Effector memory CD8-positive, alpha-beta T cell (primary cell): ENCODE measurements around the gene GHDC.
"Not testable (repeated sequence)": the region's sequence is repeated elsewhere in the genome, so short reads cannot be mapped to it uniquely, and the experiment has no call there.

ENCODE experiments used
- ATAC-seq: fragments of 150-1000 bp; cut with Tn5 transposase; replicated peaks from 2 replicates; pipeline ENCODE4 v1.10.0; 2021; ENCODE audit warnings: mild to moderate bottlenecking, moderate library complexity
- DNase-seq, 3 experiments: peaks; one replicate each; pipeline ENCODE4 v3.0.0; 2021
- H3K27ac Mint-ChIP-seq, 2 donors: one replicate each; pipeline ENCODE4 v1.8.0; 2022; ENCODE audit warnings: mild to moderate bottlenecking in 2 of 2, mixed read lengths in 2 of 2, moderate library complexity in 2 of 2
- H3K27me3 Mint-ChIP-seq, 2 donors: one replicate each; pipeline ENCODE4 v1.8.0; 2022; ENCODE audit warnings: mixed read lengths in 2 of 2
- H3K36me3 Mint-ChIP-seq: one replicate; pipeline ENCODE4 v1.8.0; 2022; ENCODE audit warnings: mild to moderate bottlenecking, moderate library complexity, mixed read lengths; ENCODE audit not compliant: insufficient read depth
- H3K4me1 Mint-ChIP-seq, 2 donors: one replicate each; pipeline ENCODE4 v1.8.0; 2022; ENCODE audit warnings: low read depth in 2 of 2, mixed read lengths in 2 of 2
- H3K4me3 Mint-ChIP-seq, 2 donors: one replicate each; pipeline ENCODE4 v1.8.0; 2022; ENCODE audit warnings: mild to moderate bottlenecking in 2 of 2, mixed read lengths in 2 of 2, moderate library complexity in 2 of 2
- H3K9me3 Mint-ChIP-seq, 2 donors: one replicate each; pipeline ENCODE4 v1.8.0; 2022; ENCODE audit warnings: mixed read lengths in 2 of 2
- total RNA-seq, 9 experiments: gene quantifications; one replicate each; lab custom pipeline; 2026; lab: John Stamatoyannopoulos, UW

Gene GHDC, protein sequence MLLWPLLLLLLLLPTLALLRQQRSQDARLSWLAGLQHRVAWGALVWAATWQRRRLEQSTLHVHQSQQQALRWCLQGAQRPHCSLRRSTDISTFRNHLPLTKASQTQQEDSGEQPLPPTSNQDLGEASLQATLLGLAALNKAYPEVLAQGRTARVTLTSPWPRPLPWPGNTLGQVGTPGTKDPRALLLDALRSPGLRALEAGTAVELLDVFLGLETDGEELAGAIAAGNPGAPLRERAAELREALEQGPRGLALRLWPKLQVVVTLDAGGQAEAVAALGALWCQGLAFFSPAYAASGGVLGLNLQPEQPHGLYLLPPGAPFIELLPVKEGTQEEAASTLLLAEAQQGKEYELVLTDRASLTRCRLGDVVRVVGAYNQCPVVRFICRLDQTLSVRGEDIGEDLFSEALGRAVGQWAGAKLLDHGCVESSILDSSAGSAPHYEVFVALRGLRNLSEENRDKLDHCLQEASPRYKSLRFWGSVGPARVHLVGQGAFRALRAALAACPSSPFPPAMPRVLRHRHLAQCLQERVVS
- 15.4 to 25.3 (median 17.8) reads per million in 9 experiments for total RNA-seq

DNA sequence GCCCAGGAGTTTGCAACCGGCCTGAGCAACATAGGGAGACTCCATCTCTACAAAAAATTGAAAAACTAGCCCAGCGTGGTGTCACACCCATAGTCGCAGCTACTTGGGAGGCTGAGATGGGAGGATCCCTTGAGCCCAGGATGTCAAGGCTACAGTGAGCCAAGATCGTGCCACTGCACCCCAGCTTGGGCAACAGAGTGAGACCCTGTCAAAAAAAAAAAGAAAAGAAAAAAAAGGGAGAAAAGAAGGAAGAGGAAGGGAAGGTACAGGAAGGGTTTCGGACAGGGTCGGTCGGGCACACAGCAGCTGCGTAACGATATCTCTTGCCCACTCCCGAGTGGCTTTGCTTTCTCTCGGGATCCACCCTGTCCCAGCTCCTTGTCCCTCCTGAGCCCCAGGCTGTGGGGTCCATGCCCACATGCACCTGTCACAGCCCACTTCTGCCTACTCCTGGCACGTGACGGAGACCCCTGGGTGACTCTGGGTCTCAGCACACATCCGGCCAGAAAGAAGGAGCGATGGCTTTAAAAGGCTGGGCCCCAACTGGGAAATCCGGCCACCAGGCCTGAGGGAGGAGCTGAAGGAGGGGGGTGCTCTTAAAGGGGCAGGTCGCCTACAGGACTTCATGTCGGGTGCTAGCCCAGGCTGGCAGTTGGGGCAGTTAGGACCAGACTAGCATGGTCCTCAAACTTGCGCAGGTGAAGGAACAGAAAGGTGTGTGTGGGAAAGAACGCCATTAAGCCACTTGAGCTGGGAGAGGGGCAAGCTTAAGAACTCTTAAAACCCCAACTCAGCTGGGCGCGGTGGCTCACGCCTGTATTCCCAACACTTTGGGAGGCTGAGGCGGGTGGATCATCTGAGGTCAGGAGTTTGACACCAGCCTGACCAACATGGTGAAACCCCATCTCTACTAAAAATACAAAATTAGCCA lies at the start of gene GHDC:
TSS of gene GHDC (minus strand) at position 526 of the 931 bp plus-strand sequence. CDS start 913 bp downstream, outside the sequence.
- ATAC-seq, result peak; percentile 99
- Mint-ChIP-seq H3K27ac (peak within 1 kb of the TSS; percentile 91 to 95), H3K27me3 (no peaks in the 10 kb centered on the region), H3K9me3 (no peaks in the 10 kb centered on the region), H3K4me3 (peak within 1 kb of the TSS; percentile 94 to 99), H3K4me1 (peaks cover 22 to 23% of the 10 kb centered on the region in 2 donors), H3K36me3 (peaks cover 3% of the 10 kb centered on the region)
- peak; percentile 66 to 73 (median 67) for DNase-seq

DNA sequence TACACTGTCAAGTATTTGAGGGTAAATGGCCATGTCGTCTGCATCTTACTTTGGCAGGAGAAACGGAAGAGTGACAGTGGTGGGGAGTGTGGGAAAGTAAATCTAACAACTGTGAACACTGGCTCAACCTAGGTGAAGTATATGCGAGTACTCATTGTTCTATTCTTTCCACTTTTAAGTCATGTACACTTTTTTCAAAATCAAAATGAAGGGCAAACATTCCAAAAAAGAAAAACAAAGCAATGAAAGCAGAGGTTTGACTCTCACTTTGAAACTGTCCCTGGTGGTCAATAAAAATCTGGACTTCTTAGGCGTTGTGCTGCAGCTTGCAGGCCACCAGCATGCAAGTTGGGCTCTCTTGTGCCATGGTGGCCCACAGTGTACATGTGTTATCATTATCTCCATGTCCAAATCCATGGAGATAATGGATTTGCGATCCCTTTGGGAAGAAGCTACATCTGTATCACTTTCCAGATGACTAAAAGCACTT lies 49.2 kb upstream of the GHDC start:
- Mint-ChIP-seq H3K36me3 (peaks cover 13% of the 10 kb centered on the region), H3K27ac (peak overlapping the region in 1 of 2 donors; percentile 12), H3K4me1 (peaks cover 33 to 59% of the 10 kb centered on the region in 2 donors), H3K27me3 (no peaks in the 10 kb centered on the region), H3K9me3 (no peaks in the 10 kb centered on the region), H3K4me3 (no peak overlapping the region)
- ATAC-seq, result no peak
- no peak for DNase-seq

DNA sequence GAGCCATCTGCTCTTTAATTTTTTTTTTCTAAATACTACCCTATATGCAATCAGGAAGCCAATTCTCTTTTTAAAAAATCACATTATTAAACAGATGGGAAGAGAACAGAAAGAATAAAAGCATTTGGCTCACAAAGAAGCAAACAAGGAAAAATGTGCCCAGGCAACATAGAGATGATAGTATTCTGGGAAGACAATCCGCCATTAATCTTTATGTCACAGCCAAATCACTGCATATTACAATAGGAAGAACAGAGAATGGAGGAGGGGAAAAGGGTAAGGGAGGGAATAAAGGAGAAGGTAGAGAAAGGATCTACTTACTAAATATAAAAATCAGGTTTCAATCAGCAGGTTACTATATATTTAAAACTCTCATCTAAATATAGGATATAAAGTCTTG lies 47.6 kb upstream of the GHDC start:
- Mint-ChIP-seq H3K27ac (peak overlapping the region; percentile 14 to 41), H3K36me3 (peaks cover 3% of the 10 kb centered on the region), H3K4me3 (no peak overlapping the region), H3K4me1 (peaks cover 29 to 52% of the 10 kb centered on the region in 2 donors), H3K9me3 (no peaks in the 10 kb centered on the region), H3K27me3 (no peaks in the 10 kb centered on the region)
- ATAC-seq (no peak), DNase-seq (no peak)

DNA sequence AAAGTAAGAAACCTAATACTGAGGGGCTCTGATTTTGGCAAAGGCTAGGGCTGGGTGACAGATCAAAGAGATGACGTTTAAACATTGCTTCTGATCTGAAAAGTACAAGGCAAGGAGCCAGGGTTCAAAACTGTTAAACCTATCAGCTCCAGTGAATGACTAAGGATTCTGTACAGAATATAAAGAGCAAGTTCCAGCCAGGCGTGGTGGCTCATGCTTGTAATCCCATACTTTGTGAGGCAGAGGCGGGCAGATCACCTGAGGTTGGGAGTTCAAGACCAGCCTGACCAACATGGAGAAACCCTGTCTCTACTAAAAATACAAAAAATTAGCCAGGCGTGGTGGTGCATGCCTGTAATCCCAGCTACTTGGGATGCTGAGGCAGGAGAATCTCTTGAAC lies 46.6 kb upstream of the GHDC start:
- not testable (repeated sequence) for ATAC-seq, H3K36me3 Mint-ChIP-seq, H3K27me3 Mint-ChIP-seq, H3K4me3 Mint-ChIP-seq, DNase-seq, H3K9me3 Mint-ChIP-seq
- H3K27ac Mint-ChIP-seq, result peak overlapping the region in 1 of 2 donors; percentile 58
- peaks cover 28 to 51% of the 10 kb centered on the region in 2 donors for H3K4me1 Mint-ChIP-seq

DNA sequence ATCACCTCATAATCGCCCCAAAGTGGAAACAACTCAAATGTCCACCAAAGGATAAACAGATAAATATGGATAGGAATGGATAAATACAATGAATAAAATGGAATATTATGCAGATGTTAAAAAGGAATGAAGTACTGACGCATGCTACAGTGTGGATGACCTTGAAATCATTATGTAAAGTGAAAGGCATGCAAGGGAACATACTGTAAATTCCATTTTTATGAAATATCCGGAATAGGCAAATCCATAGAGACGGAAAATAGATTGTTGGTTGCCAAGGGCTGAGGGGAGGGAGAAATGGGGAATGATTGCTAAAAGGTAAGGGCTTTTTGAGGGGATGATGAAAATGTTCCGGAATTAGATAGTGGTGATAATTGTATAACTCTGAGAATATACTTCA lies 45.9 kb upstream of the GHDC start:
- H3K4me1 Mint-ChIP-seq, result peaks cover 30 to 49% of the 10 kb centered on the region in 2 donors
- peak overlapping the region; percentile 57 to 58 for H3K27ac Mint-ChIP-seq
- no peak for ATAC-seq
- no peak for DNase-seq
- no peaks in the 10 kb centered on the region for H3K27me3 Mint-ChIP-seq
- no peaks in the 10 kb centered on the region for H3K9me3 Mint-ChIP-seq
- H3K36me3 Mint-ChIP-seq, result peaks cover 12% of the 10 kb centered on the region
- H3K4me3 Mint-ChIP-seq, result no peak overlapping the region

DNA sequence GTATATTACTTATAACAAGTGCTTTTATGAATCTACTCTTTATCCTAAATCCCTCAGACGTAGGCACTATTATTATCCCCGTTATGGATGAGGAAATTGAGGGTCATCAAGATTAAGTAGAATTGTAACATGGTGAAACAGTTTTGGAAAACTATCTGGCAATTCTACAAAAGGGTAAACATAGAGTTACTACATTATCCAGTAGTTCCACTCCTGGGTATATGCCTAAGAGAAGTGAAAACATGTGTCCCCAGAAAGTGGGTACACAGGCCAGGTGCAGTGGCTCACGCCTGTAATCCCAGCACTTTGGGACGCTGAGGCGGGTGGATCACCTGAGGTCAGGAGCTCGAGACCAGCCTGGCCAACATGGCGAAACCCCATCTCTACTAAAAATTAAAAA lies 45.3 kb upstream of the GHDC start:
- peaks cover 13% of the 10 kb centered on the region for H3K36me3 Mint-ChIP-seq
- H3K4me3 Mint-ChIP-seq, ATAC-seq, H3K27me3 Mint-ChIP-seq, H3K9me3 Mint-ChIP-seq, DNase-seq: not testable (repeated sequence)
- H3K4me1 Mint-ChIP-seq, result peaks cover 30 to 54% of the 10 kb centered on the region in 2 donors
- peak overlapping the region; percentile 57 to 65 for H3K27ac Mint-ChIP-seq

DNA sequence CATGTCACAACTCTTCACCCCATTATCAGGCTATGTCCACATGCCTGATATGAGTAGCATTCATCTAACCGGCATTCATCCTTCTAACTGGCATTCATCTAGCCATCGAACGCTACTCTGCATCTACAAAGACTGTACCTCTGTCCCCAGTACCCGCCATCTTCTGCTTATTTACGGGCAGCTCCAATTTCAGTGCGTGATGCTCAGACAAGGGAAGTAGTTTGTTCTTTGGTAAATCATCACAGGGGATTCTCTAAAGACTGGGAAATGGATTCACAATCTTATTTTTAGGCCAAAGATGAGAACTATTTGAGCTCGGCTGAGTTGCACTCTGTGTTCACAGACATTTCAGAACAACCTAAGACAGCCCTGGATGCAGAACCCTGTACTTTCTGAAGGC lies 42.5 kb upstream of the GHDC start:
- Mint-ChIP-seq H3K27me3 (no peaks in the 10 kb centered on the region), H3K27ac (peak overlapping the region in 1 of 2 donors; percentile 51), H3K4me3 (no peak overlapping the region), H3K36me3 (peaks cover 10% of the 10 kb centered on the region), H3K4me1 (peaks cover 25 to 41% of the 10 kb centered on the region in 2 donors), H3K9me3 (no peaks in the 10 kb centered on the region)
- no peak for DNase-seq
- ATAC-seq, result no peak

DNA sequence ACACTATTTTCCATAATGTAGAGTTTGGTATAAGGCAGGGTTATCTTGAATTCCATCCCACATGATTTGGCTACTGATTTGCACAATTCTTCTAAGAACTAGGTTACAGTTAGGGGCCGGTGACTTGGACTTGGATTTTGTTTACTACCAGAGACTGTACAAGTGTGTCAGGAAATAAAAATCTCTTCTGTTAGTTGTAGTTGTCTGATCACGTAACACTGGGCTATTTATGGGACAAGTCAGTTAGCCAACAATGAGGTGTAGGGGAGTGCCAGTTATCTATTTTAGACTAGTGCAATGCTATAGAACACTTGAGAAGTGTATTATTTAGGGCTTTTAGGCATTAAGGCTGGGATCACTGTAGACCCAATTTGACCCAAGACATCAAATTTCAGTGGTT lies 39.7 kb upstream of the GHDC start:
- H3K27me3 Mint-ChIP-seq, result no peaks in the 10 kb centered on the region
- no peak for ATAC-seq
- H3K27ac Mint-ChIP-seq, result peak overlapping the region; percentile 41 to 75
- H3K4me1 Mint-ChIP-seq, result peaks cover 15 to 30% of the 10 kb centered on the region in 2 donors
- H3K36me3 Mint-ChIP-seq, result peaks cover 14% of the 10 kb centered on the region
- H3K9me3 Mint-ChIP-seq, result no peaks in the 10 kb centered on the region
- H3K4me3 Mint-ChIP-seq, result no peak overlapping the region
- no peak for DNase-seq

DNA sequence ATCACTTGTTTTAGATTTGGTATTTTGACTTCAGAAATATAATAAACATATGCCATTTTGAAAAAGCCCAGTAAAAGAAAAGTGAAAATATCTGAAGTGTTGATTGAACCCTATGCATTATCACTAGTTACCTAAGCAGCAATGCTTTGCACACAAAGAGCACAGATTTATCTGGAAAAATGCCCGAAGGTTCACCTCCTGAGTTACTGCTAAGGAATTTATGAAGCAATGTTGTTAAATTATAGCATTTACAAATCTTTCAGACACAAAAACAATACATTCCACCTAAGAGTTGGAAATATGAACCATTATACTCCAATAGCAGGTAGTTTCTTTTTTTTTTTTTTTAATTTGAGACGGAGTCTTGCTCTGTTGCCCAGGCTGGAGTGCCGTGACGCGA lies 38.9 kb upstream of the GHDC start:
- Mint-ChIP-seq H3K27me3 (no peaks in the 10 kb centered on the region), H3K9me3 (no peaks in the 10 kb centered on the region), H3K4me3 (no peak overlapping the region), H3K4me1 (peaks cover 15 to 34% of the 10 kb centered on the region in 2 donors), H3K27ac (peak overlapping the region in 1 of 2 donors; percentile 41), H3K36me3 (peaks cover 14% of the 10 kb centered on the region)
- DNase-seq, result no peak
- no peak for ATAC-seq

DNA sequence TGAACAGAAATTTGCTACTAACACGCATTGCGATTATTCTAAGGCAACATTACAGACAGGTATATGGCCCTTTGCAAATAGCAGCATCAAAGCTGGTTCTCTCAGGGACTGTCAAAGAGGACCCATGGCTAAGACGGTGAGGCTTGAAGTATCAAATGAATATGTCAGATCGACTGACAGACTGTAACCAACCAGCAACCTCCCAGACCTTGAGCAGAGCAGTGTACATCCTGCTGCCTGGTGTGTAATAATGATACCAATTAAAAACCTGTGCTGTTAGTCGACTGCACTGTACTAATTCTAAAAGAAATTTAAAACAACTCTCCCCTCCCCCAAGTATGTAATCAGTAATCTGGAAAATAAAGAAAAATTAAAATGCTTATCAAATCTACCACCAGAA lies 35.9 kb upstream of the GHDC start:
- Mint-ChIP-seq H3K27me3 (no peaks in the 10 kb centered on the region), H3K4me3 (no peak overlapping the region), H3K27ac (peak overlapping the region in 1 of 2 donors; percentile 79), H3K9me3 (no peaks in the 10 kb centered on the region), H3K4me1 (peaks cover 5 to 21% of the 10 kb centered on the region in 2 donors), H3K36me3 (peaks cover 18% of the 10 kb centered on the region)
- ATAC-seq (no peak), DNase-seq (no peak)

DNA sequence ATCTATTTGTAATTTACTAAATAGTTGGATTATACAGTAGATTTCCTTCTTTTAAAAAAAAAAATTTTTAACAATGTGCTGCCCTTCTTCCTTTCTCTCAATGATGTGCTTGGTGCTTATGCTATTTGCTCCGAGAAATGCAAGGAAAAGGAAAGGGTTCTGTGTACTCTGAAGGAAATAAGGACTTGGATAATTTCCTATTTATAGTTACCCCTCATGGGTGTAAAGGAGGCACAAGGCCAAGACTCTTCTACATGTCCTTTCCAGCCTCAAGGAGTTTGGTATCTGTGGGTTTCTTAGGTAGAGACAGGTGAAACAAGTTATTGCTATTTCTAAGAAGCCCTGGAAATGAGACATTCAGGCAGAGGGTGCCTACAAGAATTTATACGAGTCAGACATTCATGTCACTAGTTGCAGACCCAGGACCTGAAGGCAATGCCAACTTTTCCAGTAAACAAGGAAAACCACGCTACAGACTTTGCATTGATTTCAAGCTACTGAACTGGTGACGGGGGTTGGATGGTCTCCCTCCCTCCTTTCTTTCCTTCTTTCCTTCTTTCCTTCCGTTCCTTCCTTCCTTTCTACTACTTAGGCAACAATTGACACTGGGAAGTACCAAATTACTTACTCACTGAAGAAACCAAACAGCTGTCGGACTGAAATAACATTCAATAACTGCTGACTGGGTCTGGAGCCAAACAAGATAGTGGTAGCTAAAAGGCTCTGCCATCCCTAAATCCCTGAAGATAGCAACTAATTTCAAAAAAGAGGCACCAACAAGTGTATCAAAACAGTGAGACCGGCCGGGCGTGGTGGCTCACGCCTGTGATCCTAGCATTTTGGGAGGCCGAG lies 33.8 kb upstream of the GHDC start:
- DNase-seq (no peak), ATAC-seq (no peak)
- no peaks in the 10 kb centered on the region for H3K9me3 Mint-ChIP-seq
- H3K36me3 Mint-ChIP-seq, result peaks cover 29% of the 10 kb centered on the region
- H3K27me3 Mint-ChIP-seq, result no peaks in the 10 kb centered on the region
- no peak overlapping the region for H3K4me3 Mint-ChIP-seq
- peak overlapping the region; percentile 13 to 56 for H3K27ac Mint-ChIP-seq
- H3K4me1 Mint-ChIP-seq, result peaks cover 0 to 10% of the 10 kb centered on the region in 2 donors

DNA sequence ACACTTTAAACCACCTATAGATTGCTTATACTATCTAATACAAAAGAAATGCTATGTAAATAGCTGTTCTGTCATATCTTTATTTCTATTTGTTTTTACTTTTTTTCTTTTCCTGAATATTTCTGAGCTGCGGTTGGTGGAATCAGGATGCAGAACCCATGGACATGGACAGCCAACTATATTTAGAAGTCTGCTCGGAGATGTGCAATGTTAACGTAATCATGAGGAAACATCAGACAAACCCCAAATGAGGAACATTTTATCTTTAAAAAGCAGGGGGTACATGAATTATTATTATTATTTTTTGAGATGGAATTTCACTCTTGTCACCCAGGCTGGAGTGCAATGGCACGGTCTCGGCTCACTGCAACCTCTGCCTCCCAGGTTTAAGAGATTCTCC lies 31.4 kb upstream of the GHDC start:
- ATAC-seq, result no peak
- DNase-seq, result no peak
- H3K36me3 Mint-ChIP-seq, result peaks cover 43% of the 10 kb centered on the region
- no peaks in the 10 kb centered on the region for H3K9me3 Mint-ChIP-seq
- no peaks in the 10 kb centered on the region for H3K27me3 Mint-ChIP-seq
- no peak overlapping the region for H3K27ac Mint-ChIP-seq
- H3K4me3 Mint-ChIP-seq, result no peak overlapping the region
- H3K4me1 Mint-ChIP-seq, result peaks cover 3 to 18% of the 10 kb centered on the region in 2 donors
